Sigmoid colon (tissue), 7 donors: ENCODE measurements around the gene KIF2A. TPM values are rescaled to one million over a fixed set of nuclear protein-coding genes. Genes with fewer than 3 reads are reported as not detected.

Experiments used
- DNase-seq: peaks from one replicate; pipeline ENCODE4 v3.0.0-alpha.2; 2019
- H3K27ac ChIP-seq, 4 donors: fragments of 200-600 bp; sonication (generic); one replicate each; pipeline ENCODE4 v1.5.1; 2016 to 2019; ENCODE audit warnings: mild to moderate bottlenecking in 1 of 4
- H3K27me3 ChIP-seq, 3 donors: fragments of 200-600 bp; sonication (generic); one replicate each; pipeline ENCODE4 v1.5.1; 2019; ENCODE audit warnings: mild to moderate bottlenecking in 1 of 3
- H3K36me3 ChIP-seq, 4 donors: fragments of 200-600 bp; sonication (generic); one replicate each; pipeline ENCODE4 v1.5.1; 2016 to 2019
- H3K4me1 ChIP-seq, 4 donors: fragments of 200-600 bp; sonication (generic); one replicate each; pipeline ENCODE4 v1.5.1; 2017 to 2019
- H3K4me3 ChIP-seq, 4 donors: fragments of 200-600 bp; sonication (generic); one replicate each; pipeline ENCODE4 v1.5.1; 2017 to 2019; ENCODE audit warnings: mild to moderate bottlenecking in 2 of 4, moderate library complexity in 1 of 4
- H3K9me3 ChIP-seq, 4 donors: fragments of 200-600 bp in 3 of 4; sonication (generic) in 3 of 4; one replicate each; pipeline versions ENCODE4 v1.5.1 to v1.6.1; 2013 to 2019
- CTCF ChIP-seq, 4 experiments: fragments of 450-650 bp in 3 of 4; fragments of 200-600 bp in 1 of 4; IDR thresholded peaks; one replicate each; pipeline ENCODE4 v1.5.1; 2016 to 2019; ENCODE audit warnings: antibody characterized with exemption in 4 of 4, mild to moderate bottlenecking in 3 of 4, moderate library complexity in 2 of 4
- EP300 ChIP-seq, 4 donors: sonication (generic); formaldehyde crosslinking; IDR thresholded peaks; one replicate each; pipeline ENCODE4 v1.6.1; 2017; ENCODE audit warnings: antibody characterized with exemption in 4 of 4
- POLR2A ChIP-seq, 2 donors: fragments of 450-650 bp; IDR thresholded peaks; one replicate each; pipeline ENCODE4 v1.6.1; 2016; ENCODE audit warnings: antibody characterized with exemption in 2 of 2, mild to moderate bottlenecking in 2 of 2, moderate library complexity in 2 of 2
- POLR2AphosphoS5 ChIP-seq, 4 donors: sonication (generic); formaldehyde crosslinking; IDR thresholded peaks; one replicate each; pipeline ENCODE4 v1.6.1; 2017; ENCODE audit warnings: antibody characterized with exemption in 4 of 4
- WGBS, 2 donors: extraction: QIAGEN DNeasy Blood & Tissue Kit; methylation state at CpG; one replicate each; pipeline ENCODE4 v1.1.7; 2013; 5-methylcytosine and 5-hydroxymethylcytosine counted together
- intact Hi-C: fragments of 100-400 bp; cut with DNase I; formaldehyde crosslinking; loops from one replicate; pipeline ENCODE4 v1.15.1; 2023
- polyA plus RNA-seq, 3 donors: library from polyadenylated mRNA; stranded (reverse); fragments of 200-250 nt; gene quantifications; one replicate each; pipeline ENCODE4 v1.2.3, GENCODE V29; 2013
- total RNA-seq, 4 donors: library from RNA; depleted of rRNA; stranded (reverse); fragments of >200 nt; gene quantifications; one replicate each; pipeline ENCODE4 v1.1.0, GENCODE V29; 2016
- donor health status: healthy with polysubstance abuse.
- donor health status: Bipolar disorder and iron deficiency.
- donor health status: healthy.

The KIF2A gene
- total and polyA plus RNA-seq, 7 donors = 10.2 to 41.7 (median 29.6) TPM

- intact Hi-C loops = no loop called here
These were observed 126.0 kb downstream of the KIF2A start for GRCh38 chr5:62431735-62432620.

GRCh38 chr5:62432621-62433064 lies 126.6 kb downstream of the KIF2A start:
- peaks cover 0 to 15% (median 0%) of the 10 kb centered on the region in 4 donors for H3K4me1 ChIP-seq
- H3K27me3 ChIP-seq = no peaks in the 10 kb centered on the region
- WGBS, 2 donors = 87 to 91% methylated on average over 5 of the region's 5 CpGs
- no peak for TF ChIP-seq POLR2AphosphoS5 (IDR thresholded peaks at IDR 0.05)
- TF ChIP-seq POLR2A (IDR thresholded peaks at IDR 0.05) = no peak
- TF ChIP-seq CTCF (IDR thresholded peaks at IDR 0.05) = no peak
- TF ChIP-seq EP300 (IDR thresholded peaks at IDR 0.05) = no peak
- DNase-seq = no peak
- no peaks in the 10 kb centered on the region for H3K36me3 ChIP-seq
- intact Hi-C loops = no loop called here
- H3K27ac ChIP-seq = peak overlapping the region in 2 of 4 donors; percentile 1 to 13
- H3K9me3 ChIP-seq = no peaks in the 10 kb centered on the region
- H3K4me3 ChIP-seq = no peak overlapping the region

More at GRCh38 chr5:62431735-62432620, 126.0 kb downstream of the KIF2A start:
- H3K4me3 ChIP-seq = no peak overlapping the region
- no peak for TF ChIP-seq EP300 (IDR thresholded peaks at IDR 0.05)
- TF ChIP-seq CTCF (IDR thresholded peaks at IDR 0.05) = no peak
- TF ChIP-seq POLR2AphosphoS5 (IDR thresholded peaks at IDR 0.05) = no peak
- no peak for TF ChIP-seq POLR2A (IDR thresholded peaks at IDR 0.05)
- H3K27me3 ChIP-seq = no peaks in the 10 kb centered on the region
- H3K4me1 ChIP-seq = peaks cover 0 to 15% (median 0%) of the 10 kb centered on the region in 4 donors
- no peak for DNase-seq
- H3K9me3 ChIP-seq = no peaks in the 10 kb centered on the region
- 40 to 75% methylated on average over 11 of the region's 11 CpGs for WGBS, 2 donors
- peak overlapping the region in 2 of 4 donors; percentile 1 to 13 for H3K27ac ChIP-seq
- H3K36me3 ChIP-seq = no peaks in the 10 kb centered on the region

Other genes with a start within 250 kb of the KIF2A start
- gene DIMT1, start 97.7 kb downstream of the KIF2A start, total RNA-seq = 10 to 100 TPM; 13.0 to 42.2 (median 25.3) TPM
- 10 to 100 TPM in 2 of 3 donors, 1 to 10 TPM in 1; 6.0 to 14.0 (median 12.6) TPM for gene DIMT1, start 97.7 kb downstream of the KIF2A start, polyA plus RNA-seq
- 10 to 100 TPM; 20.9 to 38.8 (median 22.4) TPM for gene IPO11, start 106.6 kb downstream of the KIF2A start, total RNA-seq
- gene IPO11, start 106.6 kb downstream of the KIF2A start, polyA plus RNA-seq = 10 to 100 TPM in 1 of 3 donors, 1 to 10 TPM in 2; 5.3 to 12.1 (median 9.6) TPM